GM12872 (cell line): ENCODE measurements around the gene HSP90AB1.

Experiments used
- TF ChIP-seq, protein P1 (sequence below): IDR thresholded peaks from 3 replicates; pipeline ENCODE4 v1.5.1; 2011; ENCODE audit warnings: low read depth, mild to moderate bottlenecking, low read length, moderate library complexity; ENCODE audit not compliant: insufficient read depth

The HSP90AB1 gene

DNA sequence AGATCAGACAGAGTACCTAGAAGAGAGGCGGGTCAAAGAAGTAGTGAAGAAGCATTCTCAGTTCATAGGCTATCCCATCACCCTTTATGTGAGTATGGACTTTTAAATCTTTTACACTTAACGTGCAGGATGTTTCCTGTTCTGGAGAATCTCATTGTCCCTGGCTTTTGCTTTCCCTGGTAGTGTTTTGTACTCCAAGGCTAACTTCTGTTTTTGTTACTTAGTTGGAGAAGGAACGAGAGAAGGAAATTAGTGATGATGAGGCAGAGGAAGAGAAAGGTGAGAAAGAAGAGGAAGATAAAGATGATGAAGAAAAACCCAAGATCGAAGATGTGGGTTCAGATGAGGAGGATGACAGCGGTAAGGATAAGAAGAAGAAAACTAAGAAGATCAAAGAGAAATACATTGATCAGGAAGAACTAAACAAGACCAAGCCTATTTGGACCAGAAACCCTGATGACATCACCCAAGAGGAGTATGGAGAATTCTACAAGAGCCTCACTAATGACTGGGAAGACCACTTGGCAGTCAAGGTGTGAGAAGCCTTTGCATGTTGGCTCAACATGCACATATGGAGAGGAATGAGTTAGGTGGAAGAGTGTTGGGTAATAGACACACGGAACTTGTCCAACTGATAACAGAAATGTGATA lies 3.3 kb downstream of the HSP90AB1 start:
- TF ChIP-seq, protein P1, sequence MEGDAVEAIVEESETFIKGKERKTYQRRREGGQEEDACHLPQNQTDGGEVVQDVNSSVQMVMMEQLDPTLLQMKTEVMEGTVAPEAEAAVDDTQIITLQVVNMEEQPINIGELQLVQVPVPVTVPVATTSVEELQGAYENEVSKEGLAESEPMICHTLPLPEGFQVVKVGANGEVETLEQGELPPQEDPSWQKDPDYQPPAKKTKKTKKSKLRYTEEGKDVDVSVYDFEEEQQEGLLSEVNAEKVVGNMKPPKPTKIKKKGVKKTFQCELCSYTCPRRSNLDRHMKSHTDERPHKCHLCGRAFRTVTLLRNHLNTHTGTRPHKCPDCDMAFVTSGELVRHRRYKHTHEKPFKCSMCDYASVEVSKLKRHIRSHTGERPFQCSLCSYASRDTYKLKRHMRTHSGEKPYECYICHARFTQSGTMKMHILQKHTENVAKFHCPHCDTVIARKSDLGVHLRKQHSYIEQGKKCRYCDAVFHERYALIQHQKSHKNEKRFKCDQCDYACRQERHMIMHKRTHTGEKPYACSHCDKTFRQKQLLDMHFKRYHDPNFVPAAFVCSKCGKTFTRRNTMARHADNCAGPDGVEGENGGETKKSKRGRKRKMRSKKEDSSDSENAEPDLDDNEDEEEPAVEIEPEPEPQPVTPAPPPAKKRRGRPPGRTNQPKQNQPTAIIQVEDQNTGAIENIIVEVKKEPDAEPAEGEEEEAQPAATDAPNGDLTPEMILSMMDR: no peak

DNA sequence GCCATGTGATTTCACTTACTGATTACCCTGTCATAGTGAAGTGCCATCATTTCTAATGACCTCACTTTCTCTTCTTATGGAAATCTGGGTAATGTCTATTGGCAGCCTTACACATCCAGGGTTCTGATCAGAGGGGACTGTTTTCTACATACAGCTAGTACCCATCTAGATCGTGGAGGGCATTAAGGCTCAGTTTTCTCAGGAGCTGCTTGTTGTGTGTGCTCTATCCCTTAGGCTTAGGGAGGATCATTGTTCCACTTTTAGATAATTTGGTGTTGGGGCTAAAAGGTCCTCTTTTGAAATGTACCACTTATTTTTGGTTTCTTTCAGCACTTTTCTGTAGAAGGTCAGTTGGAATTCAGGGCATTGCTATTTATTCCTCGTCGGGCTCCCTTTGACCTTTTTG lies 3.8 kb downstream of the HSP90AB1 start:
- TF ChIP-seq, protein P1: no peak

DNA sequence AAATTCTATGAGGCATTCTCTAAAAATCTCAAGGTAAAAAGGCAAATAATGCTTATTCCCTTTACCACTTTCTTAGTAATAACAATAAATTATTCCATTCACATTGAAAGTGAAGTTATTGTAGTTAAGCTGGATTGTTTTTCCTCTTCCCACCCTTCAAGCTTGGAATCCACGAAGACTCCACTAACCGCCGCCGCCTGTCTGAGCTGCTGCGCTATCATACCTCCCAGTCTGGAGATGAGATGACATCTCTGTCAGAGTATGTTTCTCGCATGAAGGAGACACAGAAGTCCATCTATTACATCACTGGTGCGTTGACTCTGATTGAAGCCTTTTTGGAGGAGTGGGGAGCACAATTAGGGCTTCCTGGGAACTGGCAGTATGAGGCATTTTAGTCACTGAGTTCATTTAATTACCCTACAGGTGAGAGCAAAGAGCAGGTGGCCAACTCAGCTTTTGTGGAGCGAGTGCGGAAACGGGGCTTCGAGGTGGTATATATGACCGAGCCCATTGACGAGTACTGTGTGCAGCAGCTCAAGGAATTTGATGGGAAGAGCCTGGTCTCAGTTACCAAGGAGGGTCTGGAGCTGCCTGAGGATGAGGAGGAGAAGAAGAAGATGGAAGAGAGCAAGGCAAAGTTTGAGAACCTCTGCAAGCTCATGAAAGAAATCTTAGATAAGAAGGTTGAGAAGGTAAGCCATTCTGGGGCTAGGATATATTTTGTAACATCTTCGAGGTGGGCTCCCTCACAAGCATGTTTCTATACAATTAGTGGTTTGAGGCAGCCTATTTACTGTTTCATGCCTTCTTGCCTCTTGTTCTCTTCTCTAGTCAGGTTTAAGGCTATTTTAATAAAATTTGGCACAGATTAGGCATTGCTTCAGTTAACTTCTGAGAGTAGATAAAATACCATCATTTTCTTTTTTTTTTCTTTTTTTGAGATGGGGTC lies 4.9 kb downstream of the HSP90AB1 start:
- TF ChIP-seq, protein P1: no peak

DNA sequence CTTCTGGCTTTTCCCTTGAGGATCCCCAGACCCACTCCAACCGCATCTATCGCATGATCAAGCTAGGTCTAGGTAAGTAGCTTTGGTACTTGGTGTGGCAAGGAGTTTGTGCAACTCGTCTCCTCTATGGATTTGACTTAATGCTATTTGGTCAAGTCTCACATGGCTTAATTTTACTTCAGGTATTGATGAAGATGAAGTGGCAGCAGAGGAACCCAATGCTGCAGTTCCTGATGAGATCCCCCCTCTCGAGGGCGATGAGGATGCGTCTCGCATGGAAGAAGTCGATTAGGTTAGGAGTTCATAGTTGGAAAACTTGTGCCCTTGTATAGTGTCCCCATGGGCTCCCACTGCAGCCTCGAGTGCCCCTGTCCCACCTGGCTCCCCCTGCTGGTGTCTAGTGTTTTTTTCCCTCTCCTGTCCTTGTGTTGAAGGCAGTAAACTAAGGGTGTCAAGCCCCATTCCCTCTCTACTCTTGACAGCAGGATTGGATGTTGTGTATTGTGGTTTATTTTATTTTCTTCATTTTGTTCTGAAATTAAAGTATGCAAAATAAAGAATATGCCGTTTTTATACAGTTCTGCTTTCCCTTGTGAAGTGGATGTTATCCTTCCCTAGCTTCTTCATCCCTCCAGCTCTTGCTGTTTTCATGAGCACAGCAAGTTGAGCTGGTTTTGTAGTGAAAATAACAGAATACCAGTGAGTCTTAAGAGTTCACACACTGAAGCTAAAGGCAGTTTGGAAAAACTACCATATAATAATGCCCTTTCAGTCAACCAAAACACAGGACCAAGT lies 6.6 kb downstream of the HSP90AB1 start:
- TF ChIP-seq, protein P1: peak; percentile 64

DNA sequence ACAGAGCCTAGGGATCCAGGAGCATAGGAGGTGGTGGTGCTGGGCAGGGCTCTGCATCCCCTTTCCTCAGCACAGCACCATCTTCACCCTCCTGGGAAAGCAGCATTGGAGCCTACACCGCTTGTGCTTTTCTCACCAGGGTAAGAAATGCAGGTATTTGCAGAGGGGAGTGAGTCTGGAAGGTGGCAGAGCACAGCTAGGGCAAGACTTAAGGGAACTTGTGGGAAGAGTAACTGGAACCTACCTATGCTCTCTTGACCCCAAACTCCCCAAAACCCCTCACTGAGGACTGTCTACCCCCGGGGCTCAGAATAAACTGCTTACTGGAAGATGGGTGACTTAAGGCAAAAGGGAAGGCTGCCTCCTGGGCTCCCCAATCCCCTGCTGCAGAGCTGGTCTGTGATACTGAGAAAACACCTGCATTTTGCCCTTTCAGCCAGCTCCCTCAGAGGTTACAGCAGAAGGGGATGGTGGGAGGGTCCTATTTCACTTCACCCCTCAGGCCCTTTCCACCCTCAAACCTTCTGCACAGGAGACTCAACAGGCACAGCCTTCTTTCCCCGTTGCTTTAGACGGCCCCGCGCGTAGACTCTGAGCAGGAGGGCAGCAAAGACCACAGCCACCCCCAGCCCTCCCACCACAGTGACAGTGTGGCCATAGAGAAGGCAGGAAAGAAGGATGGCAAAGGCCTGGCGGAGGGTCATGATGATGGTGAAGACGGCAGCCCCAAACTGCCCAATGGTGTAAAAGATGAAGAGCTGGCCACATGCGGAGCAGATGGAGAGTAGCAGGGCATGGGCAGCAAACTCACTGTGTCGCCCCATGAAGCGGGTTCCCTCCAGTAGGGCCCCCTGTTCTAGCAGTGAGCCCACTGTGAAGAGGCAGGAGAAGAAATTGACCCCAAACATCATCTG lies 7.5 kb downstream of the HSP90AB1 start:
- TF ChIP-seq, protein P1: no peak

DNA sequence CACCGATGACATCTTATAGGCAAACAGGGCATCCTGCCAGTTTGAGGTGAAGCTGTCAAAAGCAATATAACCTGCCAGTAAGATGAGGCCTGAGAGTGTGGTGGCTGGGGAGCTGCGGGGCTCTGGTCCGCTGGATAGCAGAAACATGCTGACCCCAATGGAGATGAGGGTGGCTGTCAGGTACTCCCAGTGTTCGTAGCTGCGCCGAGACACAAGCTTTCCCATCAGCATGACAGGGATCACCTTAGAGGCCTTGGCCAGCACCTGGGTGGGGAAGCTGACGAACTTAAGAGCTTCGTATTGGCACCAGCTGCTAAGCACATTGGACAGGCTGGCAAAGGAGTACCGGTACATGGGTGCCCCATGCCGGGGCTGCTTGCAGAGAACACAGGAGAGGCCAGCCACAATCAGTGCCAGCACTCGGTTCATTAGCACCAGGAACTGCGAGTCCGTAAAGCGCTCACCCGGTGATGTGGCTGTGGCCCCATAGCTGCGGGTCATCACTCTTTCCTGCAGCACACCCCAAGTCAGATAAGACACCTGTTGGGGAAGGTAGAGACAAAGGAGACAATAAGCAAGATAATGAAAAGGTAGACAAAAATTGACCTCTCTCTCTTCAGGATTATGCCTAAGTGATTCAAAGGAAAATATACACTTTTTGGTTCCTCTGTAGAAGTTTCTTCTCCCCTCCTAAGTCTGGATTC lies 8.4 kb downstream of the HSP90AB1 start:
- TF ChIP-seq, protein P1: no peak
